Testis (tissue), 2 donors: Measurements from ENCODE around the gene YJU2.
"Not testable (repeated sequence)": the region's sequence is repeated elsewhere in the genome, so short reads cannot be mapped to it uniquely, and the experiment has no call there.

Experiments used
- POLR2A ChIP-seq: fragments of 450-650 bp; IDR thresholded peaks from one replicate; pipeline ENCODE4 v1.6.1; 2017; ENCODE audit warnings: antibody characterized with exemption, mild to moderate bottlenecking, moderate library complexity
- TF ChIP-seq, protein P1 (sequence below), 3 experiments: fragments of 450-650 bp in 2 of 3; fragments of 200-600 bp in 1 of 3; sonication (generic) in 1 of 3; IDR thresholded peaks; one replicate each; pipeline ENCODE4 v1.5.1; 2016 to 2019; ENCODE audit warnings: antibody characterized with exemption in 3 of 3, mild to moderate bottlenecking in 2 of 3, moderate library complexity in 1 of 3

GRCh38 chr19:4231521-4231920 is 15.4 kb upstream of the YJU2 start:
- TF ChIP-seq, protein P1, sequence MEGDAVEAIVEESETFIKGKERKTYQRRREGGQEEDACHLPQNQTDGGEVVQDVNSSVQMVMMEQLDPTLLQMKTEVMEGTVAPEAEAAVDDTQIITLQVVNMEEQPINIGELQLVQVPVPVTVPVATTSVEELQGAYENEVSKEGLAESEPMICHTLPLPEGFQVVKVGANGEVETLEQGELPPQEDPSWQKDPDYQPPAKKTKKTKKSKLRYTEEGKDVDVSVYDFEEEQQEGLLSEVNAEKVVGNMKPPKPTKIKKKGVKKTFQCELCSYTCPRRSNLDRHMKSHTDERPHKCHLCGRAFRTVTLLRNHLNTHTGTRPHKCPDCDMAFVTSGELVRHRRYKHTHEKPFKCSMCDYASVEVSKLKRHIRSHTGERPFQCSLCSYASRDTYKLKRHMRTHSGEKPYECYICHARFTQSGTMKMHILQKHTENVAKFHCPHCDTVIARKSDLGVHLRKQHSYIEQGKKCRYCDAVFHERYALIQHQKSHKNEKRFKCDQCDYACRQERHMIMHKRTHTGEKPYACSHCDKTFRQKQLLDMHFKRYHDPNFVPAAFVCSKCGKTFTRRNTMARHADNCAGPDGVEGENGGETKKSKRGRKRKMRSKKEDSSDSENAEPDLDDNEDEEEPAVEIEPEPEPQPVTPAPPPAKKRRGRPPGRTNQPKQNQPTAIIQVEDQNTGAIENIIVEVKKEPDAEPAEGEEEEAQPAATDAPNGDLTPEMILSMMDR (IDR thresholded peaks at IDR 0.05): not testable (repeated sequence)
- not testable (repeated sequence) for TF ChIP-seq POLR2A
